ENCODE results near the gene MEGF11.

MEGF11 gene

GRCh38 chr15:66215811-66216210 lies 37.7 kb downstream of the MEGF11 start:
- no peak for DNase-seq (ENCODE audit: low spot score)

GRCh38 chr15:66214246-66214645 lies 39.3 kb downstream of the MEGF11 start:
- DNase-seq (ENCODE audit: low spot score), result no peak

GRCh38 chr15:66212563-66212921 lies 41.0 kb downstream of the MEGF11 start:
- no peak for DNase-seq (ENCODE audit: low spot score)

- DNase-seq (ENCODE audit: low spot score), result no peak
Measured at GRCh38 chr15:66211670-66212562, 41.6 kb downstream of the MEGF11 start.

- no peak for DNase-seq (ENCODE audit: low spot score)
Measured at GRCh38 chr15:66210684-66211083, 42.9 kb downstream of the MEGF11 start.

- DNase-seq (ENCODE audit: low spot score), result no peak
Measured at GRCh38 chr15:66198757-66199156, 54.8 kb downstream of the MEGF11 start.

- no peak for DNase-seq (ENCODE audit: low spot score)
Measured at GRCh38 chr15:66196602-66197001, 56.9 kb downstream of the MEGF11 start.

- DNase-seq (ENCODE audit: low spot score), result no peak
Measured at GRCh38 chr15:66195621-66196230, 57.8 kb downstream of the MEGF11 start.

GRCh38 chr15:66193066-66193465 lies 60.5 kb downstream of the MEGF11 start:
- DNase-seq (ENCODE audit: low spot score), result no peak

GRCh38 chr15:66190746-66191145 lies 62.8 kb downstream of the MEGF11 start:
- no peak for DNase-seq (ENCODE audit: low spot score)

- no peak for DNase-seq (ENCODE audit: low spot score)
Measured at GRCh38 chr15:66189291-66189690, 64.3 kb downstream of the MEGF11 start.

- DNase-seq (ENCODE audit: low spot score), result no peak
Measured at GRCh38 chr15:66188464-66188863, 65.1 kb downstream of the MEGF11 start.

- DNase-seq (ENCODE audit: low spot score), result no peak
Measured at GRCh38 chr15:66187271-66187670, 66.3 kb downstream of the MEGF11 start.

- no peak for DNase-seq (ENCODE audit: low spot score)
Measured at GRCh38 chr15:66186049-66186825, 67.3 kb downstream of the MEGF11 start.

- no peak for DNase-seq (ENCODE audit: low spot score)
Measured at GRCh38 chr15:66184936-66185790, 68.4 kb downstream of the MEGF11 start.

GRCh38 chr15:66184492-66184891 lies 69.1 kb downstream of the MEGF11 start:
- DNase-seq (ENCODE audit: low spot score), result no peak

- DNase-seq (ENCODE audit: low spot score), result no peak
Measured at GRCh38 chr15:66180531-66181097, 72.9 kb downstream of the MEGF11 start.

GRCh38 chr15:66178531-66178910 lies 75.0 kb downstream of the MEGF11 start:
- DNase-seq (ENCODE audit: low spot score), result no peak

- no peak for DNase-seq (ENCODE audit: low spot score)
Measured at GRCh38 chr15:66172324-66172980, 81.1 kb downstream of the MEGF11 start.

GRCh38 chr15:66171841-66172240 lies 81.7 kb downstream of the MEGF11 start:
- no peak for DNase-seq (ENCODE audit: low spot score)

- no peak for DNase-seq (ENCODE audit: low spot score)
Measured at GRCh38 chr15:66170716-66171115, 82.8 kb downstream of the MEGF11 start.
